Peyer's patch (tissue), 4 donors: Measurements from ENCODE around the gene GK. TPM values are rescaled to one million over a fixed set of nuclear protein-coding genes. Genes with fewer than 3 reads are reported as not detected.
A peak's percentile ranks its signal among the peaks of the same experiment; 100 is the strongest.
"Not testable (repeated sequence)": the region's sequence is repeated elsewhere in the genome, so short reads cannot be mapped to it uniquely, and the experiment has no call there.

ENCODE experiments used
- DNase-seq, 3 donors: peaks; one replicate each; pipeline ENCODE4 v3.0.0-alpha.2; 2017 to 2019
- H3K27ac ChIP-seq, 4 donors: fragments of 200-600 bp; sonication (generic); one replicate each; pipeline ENCODE4 v1.5.1; 2016 to 2019
- H3K27me3 ChIP-seq, 2 donors: fragments of 200-600 bp; sonication (generic); one replicate each; pipeline ENCODE4 v1.5.1; 2019
- H3K36me3 ChIP-seq, 3 donors: fragments of 200-600 bp; sonication (generic); one replicate each; pipeline ENCODE4 v1.5.1; 2016 to 2019
- H3K4me1 ChIP-seq, 4 donors: fragments of 200-600 bp; sonication (generic); one replicate each; pipeline ENCODE4 v1.5.1; 2016 to 2019
- H3K4me3 ChIP-seq, 4 donors: fragments of 200-600 bp; sonication (generic); 1 replicate in 3 of 4; 2 replicates in 1 of 4; pipeline ENCODE4 v1.5.1; 2016 to 2019; ENCODE audit warnings: mild to moderate bottlenecking in 1 of 4
- H3K9me3 ChIP-seq, 4 donors: fragments of 200-600 bp; sonication (generic); one replicate each; pipeline ENCODE4 v1.5.1; 2016 to 2019; ENCODE audit warnings: mild to moderate bottlenecking in 1 of 4
- CTCF ChIP-seq, 6 experiments: fragments of 450-650 bp in 4 of 6; fragments of 200-600 bp in 2 of 6; sonication (generic) in 1 of 6; IDR thresholded peaks; one replicate each; pipeline ENCODE4 v1.5.1; 2017 to 2019; ENCODE audit warnings: antibody characterized with exemption in 6 of 6, mild to moderate bottlenecking in 3 of 6, moderate library complexity in 1 of 6
- POLR2A ChIP-seq, 2 donors: fragments of 450-650 bp; IDR thresholded peaks; one replicate each; pipeline ENCODE4 v1.5.1; 2017; ENCODE audit warnings: antibody characterized with exemption in 2 of 2, mild to moderate bottlenecking in 2 of 2, moderate library complexity in 2 of 2
- total RNA-seq, 4 donors: library from RNA; depleted of rRNA; stranded (reverse); fragments of >200 nt; gene quantifications; one replicate each; pipeline ENCODE4 v1.1.0, GENCODE V29; 2016

Gene GK
- total RNA-seq, 4 donors from 2014 or later = 12.4 to 74.1 (median 56.9) TPM

DNA sequence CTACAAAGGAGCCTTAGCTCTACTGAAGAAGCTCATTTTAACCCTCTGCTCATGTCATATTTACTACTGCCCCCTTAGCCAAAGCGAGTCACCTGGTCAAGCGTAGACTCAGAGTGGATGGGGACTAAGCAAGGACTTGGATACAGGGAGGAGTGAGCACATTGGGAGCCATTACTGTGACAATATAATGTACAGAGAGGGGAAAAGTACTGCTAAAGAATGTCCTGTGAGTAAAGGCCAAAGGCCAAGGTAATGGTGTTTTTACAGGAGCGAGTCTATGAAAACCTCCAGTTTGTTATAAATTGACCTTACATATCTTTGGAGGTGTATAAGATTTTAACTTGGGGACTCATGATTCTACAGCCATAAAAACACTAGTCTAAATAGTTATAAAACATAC is 10.6 kb upstream of the GK start:
- H3K27me3 ChIP-seq = no peaks in the 10 kb centered on the region
- H3K4me1 ChIP-seq = no peaks in the 10 kb centered on the region
- H3K4me3 ChIP-seq = no peak overlapping the region
- TF ChIP-seq POLR2A (IDR thresholded peaks at IDR 0.05) (no peak), CTCF (IDR thresholded peaks at IDR 0.05) (no peak)
- no peaks in the 10 kb centered on the region for H3K9me3 ChIP-seq
- no peak overlapping the region for H3K27ac ChIP-seq
- no peak for DNase-seq
- H3K36me3 ChIP-seq = no peaks in the 10 kb centered on the region

DNA sequence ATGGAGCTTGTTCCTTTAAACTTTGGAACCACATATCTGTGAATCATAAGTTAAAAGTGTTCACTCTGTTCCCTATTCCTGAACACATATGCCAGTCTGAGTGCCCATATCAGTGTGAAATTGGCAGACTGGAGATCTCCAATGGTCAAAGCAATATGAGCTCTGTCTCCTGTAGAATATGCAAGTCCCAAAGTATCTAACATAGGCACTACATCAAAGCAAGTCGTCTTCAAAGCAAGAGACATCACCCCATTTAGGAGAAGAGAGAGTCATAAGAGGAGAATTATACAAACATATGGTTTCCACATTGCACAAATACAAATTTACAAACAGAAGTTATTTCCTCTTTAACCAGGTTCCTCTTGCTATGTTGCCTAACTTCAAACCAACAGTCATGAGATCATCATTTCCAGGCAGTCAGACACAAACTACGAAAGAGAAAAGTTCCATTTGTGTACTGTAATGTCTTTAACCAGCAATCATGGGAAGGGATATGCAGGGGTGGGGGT is 9.9 kb upstream of the GK start:
- no peaks in the 10 kb centered on the region for H3K27me3 ChIP-seq
- no peaks in the 10 kb centered on the region for H3K4me1 ChIP-seq
- no peak overlapping the region for H3K4me3 ChIP-seq
- H3K9me3 ChIP-seq = no peaks in the 10 kb centered on the region
- no peaks in the 10 kb centered on the region for H3K36me3 ChIP-seq
- H3K27ac ChIP-seq = no peak overlapping the region
- no peak for TF ChIP-seq POLR2A (IDR thresholded peaks at IDR 0.05)
- TF ChIP-seq CTCF (IDR thresholded peaks at IDR 0.05) = no peak
- DNase-seq = no peak

GRCh38 chrX:30649859-30650258 is 3.4 kb upstream of the GK start:
- Histone ChIP-seq H3K4me3 (no peak overlapping the region), H3K27ac (peak overlapping the region in 2 of 4 donors; percentile 58 to 72), H3K36me3 (no peaks in the 10 kb centered on the region), H3K9me3 (no peaks in the 10 kb centered on the region), H3K27me3 (no peaks in the 10 kb centered on the region), H3K4me1 (no peaks in the 10 kb centered on the region)
- peak in 1 of 2 donors; percentile 24 for TF ChIP-seq POLR2A (IDR thresholded peaks at IDR 0.05)
- TF ChIP-seq CTCF (IDR thresholded peaks at IDR 0.05) = no peak
- DNase-seq = no peak

GRCh38 chrX:30652527-30653414 is 452 bp upstream of the GK start:
- Histone ChIP-seq H3K4me3 (peak overlapping the region; percentile 56 to 82 (median 60)), H3K27ac (peak overlapping the region; percentile 81 to 87 (median 82)), H3K9me3 (no peaks in the 10 kb centered on the region), H3K4me1 (no peaks in the 10 kb centered on the region), H3K27me3 (no peaks in the 10 kb centered on the region), H3K36me3 (no peaks in the 10 kb centered on the region)
- DNase-seq = peak; percentile 94 to 97 (median 96)
- TF ChIP-seq CTCF (IDR thresholded peaks at IDR 0.05) (peak in 2 of 6 experiments; percentile 17 to 21), POLR2A (IDR thresholded peaks at IDR 0.05) (peak; percentile 62 to 71)

GRCh38 chrX:30654386-30654785 is 1.2 kb downstream of the GK start:
- peak in 1 of 2 donors; percentile 16 for TF ChIP-seq POLR2A (IDR thresholded peaks at IDR 0.05)
- peak overlapping the region in 2 of 4 donors; percentile 56 to 82 for H3K4me3 ChIP-seq
- H3K27me3 ChIP-seq, H3K9me3 ChIP-seq, H3K36me3 ChIP-seq, H3K4me1 ChIP-seq: not testable (repeated sequence)
- peak overlapping the region in 2 of 4 donors; percentile 77 to 87 for H3K27ac ChIP-seq
- peak in 2 of 3 donors; percentile 46 to 50 for DNase-seq

DNA sequence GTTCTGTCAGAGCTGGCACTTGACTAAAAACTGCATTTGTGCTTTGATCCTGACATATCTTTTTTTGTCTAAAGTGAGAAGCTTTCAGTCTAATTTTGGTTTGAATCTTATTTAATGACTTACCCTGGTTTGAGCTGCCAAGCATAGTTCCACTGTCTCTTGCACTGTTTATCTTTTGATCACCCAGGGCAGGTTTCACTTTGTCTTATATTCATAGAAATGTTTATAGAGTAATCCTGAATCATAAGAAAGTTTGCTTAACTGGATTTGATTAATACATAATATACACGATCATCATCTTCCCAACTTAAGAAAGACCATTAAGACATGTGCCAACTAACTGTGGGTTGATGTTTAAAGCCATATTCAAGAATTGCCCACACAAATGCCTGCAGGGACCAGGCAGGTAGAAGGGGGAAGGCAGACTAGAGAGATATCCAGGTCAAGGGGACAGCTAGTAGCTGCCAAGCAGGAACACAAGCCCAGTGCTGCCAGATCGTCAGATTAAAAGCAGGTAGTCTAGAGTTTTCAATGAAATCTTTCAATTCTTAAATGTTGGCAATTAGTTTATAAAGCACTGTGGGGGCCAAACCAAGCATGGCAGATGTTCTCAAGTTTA is 1.9 kb downstream of the GK start:
- Histone ChIP-seq H3K4me1 (no peaks in the 10 kb centered on the region), H3K27ac (peak overlapping the region in 2 of 4 donors; percentile 61 to 87), H3K36me3 (no peaks in the 10 kb centered on the region), H3K27me3 (no peaks in the 10 kb centered on the region), H3K9me3 (no peaks in the 10 kb centered on the region), H3K4me3 (peak overlapping the region in 2 of 4 donors; percentile 56 to 82)
- no peak for DNase-seq
- TF ChIP-seq POLR2A (IDR thresholded peaks at IDR 0.05) = no peak
- no peak for TF ChIP-seq CTCF (IDR thresholded peaks at IDR 0.05)
